Mesothelial cell of epicardium (in vitro differentiated cells): ENCODE measurements around the gene AFF2. TPM values are rescaled to one million over a fixed set of nuclear protein-coding genes. Genes with fewer than 3 reads are reported as not detected.

Experiments used
- DNase-seq, 2 experiments: peaks; one replicate each; pipeline ENCODE4 v3.0.0; 2021; ENCODE audit warnings: low spot score in 2 of 2; ENCODE audit not compliant: unreplicated experiment in 2 of 2
- H3K27ac Mint-ChIP-seq: 2 replicates; pipeline ENCODE4 v1.8.0; 2021; ENCODE audit warnings: mixed read lengths
- H3K27me3 Mint-ChIP-seq: 2 replicates; pipeline ENCODE4 v1.8.0; 2021; ENCODE audit warnings: low read depth, mixed read lengths
- H3K36me3 Mint-ChIP-seq: 2 replicates; pipeline ENCODE4 v1.8.0; 2021; ENCODE audit warnings: mixed read lengths
- H3K4me1 Mint-ChIP-seq: 2 replicates; pipeline ENCODE4 v1.8.0; 2021; ENCODE audit warnings: mixed read lengths
- H3K4me3 Mint-ChIP-seq: 2 replicates; pipeline ENCODE4 v1.8.0; 2021; ENCODE audit warnings: mild to moderate bottlenecking, moderate library complexity, mixed read lengths
- H3K9me3 Mint-ChIP-seq: 2 replicates; pipeline ENCODE4 v1.8.0; 2021; ENCODE audit warnings: mixed read lengths
- CTCF ChIP-seq: fragments of 200-600 bp; sonication (generic); IDR thresholded peaks from one replicate; pipeline ENCODE4 v1.5.0; 2021; ENCODE audit warnings: antibody characterized with exemption; ENCODE audit not compliant: unreplicated experiment
- total RNA-seq: library from RNA; stranded (reverse); gene quantifications from 3 replicates; pipeline ENCODE4 v1.2.1, GENCODE V29; 2021

AFF2 gene
- total RNA-seq, 1 donor from 2014 or later = 5.8 TPM

GRCh38 chrX:148618470-148619445, 118.3 kb downstream of the AFF2 start:
- H3K4me3 Mint-ChIP-seq = no peak overlapping the region
- no peaks in the 10 kb centered on the region for H3K27me3 Mint-ChIP-seq
- TF ChIP-seq CTCF = no peak
- no peaks in the 10 kb centered on the region for H3K36me3 Mint-ChIP-seq
- H3K27ac Mint-ChIP-seq = no peak overlapping the region
- peaks cover 20% of the 10 kb centered on the region for H3K9me3 Mint-ChIP-seq
- H3K4me1 Mint-ChIP-seq = peaks cover 6% of the 10 kb centered on the region
- DNase-seq = no peak

- Mint-ChIP-seq H3K27me3 (no peaks in the 10 kb centered on the region), H3K9me3 (peaks cover 15% of the 10 kb centered on the region), H3K4me1 (no peaks in the 10 kb centered on the region), H3K4me3 (no peak overlapping the region), H3K27ac (no peak overlapping the region), H3K36me3 (no peaks in the 10 kb centered on the region)
- no peak for DNase-seq
- no peak for TF ChIP-seq CTCF
Observed at GRCh38 chrX:148620023-148620422, 119.6 kb downstream of the AFF2 start.

- TF ChIP-seq CTCF = no peak
- Mint-ChIP-seq H3K27me3 (no peaks in the 10 kb centered on the region), H3K36me3 (no peaks in the 10 kb centered on the region), H3K27ac (no peak overlapping the region), H3K4me3 (no peak overlapping the region), H3K4me1 (no peaks in the 10 kb centered on the region), H3K9me3 (peaks cover 22% of the 10 kb centered on the region)
- no peak for DNase-seq
Observed at GRCh38 chrX:148624951-148625474, 124.6 kb downstream of the AFF2 start.

- DNase-seq = no peak
- Mint-ChIP-seq H3K9me3 (peaks cover 22% of the 10 kb centered on the region), H3K36me3 (no peaks in the 10 kb centered on the region), H3K27ac (no peak overlapping the region), H3K4me1 (peaks cover 2% of the 10 kb centered on the region), H3K27me3 (no peaks in the 10 kb centered on the region), H3K4me3 (no peak overlapping the region)
- TF ChIP-seq CTCF = no peak
Observed at GRCh38 chrX:148628621-148629020, 128.2 kb downstream of the AFF2 start.

- Mint-ChIP-seq H3K27ac (no peak overlapping the region), H3K27me3 (no peaks in the 10 kb centered on the region), H3K9me3 (peaks cover 26% of the 10 kb centered on the region), H3K4me3 (no peak overlapping the region), H3K4me1 (peaks cover 4% of the 10 kb centered on the region), H3K36me3 (no peaks in the 10 kb centered on the region)
- no peak for TF ChIP-seq CTCF
- no peak for DNase-seq
Observed at GRCh38 chrX:148629434-148629833, 129.0 kb downstream of the AFF2 start.
